Adrenal gland (tissue), 12 donors: ENCODE results near the gene SLC23A3. TPM values are rescaled to one million over a fixed set of nuclear protein-coding genes. Genes with fewer than 3 reads are reported as not detected.

ENCODE experiments used
- DNase-seq, 7 donors: peaks; one replicate each; pipeline ENCODE4 v3.0.0-alpha.2; 2019 to 2020
- H3K27ac ChIP-seq, 5 donors: fragments of 200-600 bp; sonication (generic) in 4 of 5; 1 replicate in 3 of 5; 2 replicates in 2 of 5; pipeline versions ENCODE4 v1.5.1 to v1.8.0; 2016 to 2020; ENCODE audit warnings: mild to moderate bottlenecking in 1 of 5
- H3K27me3 ChIP-seq: fragments of 200-600 bp; 2 replicates; pipeline ENCODE4 v1.8.0; 2021
- H3K36me3 ChIP-seq, 2 donors: fragments of 200-600 bp; replicated peaks in 1 of 2; 1 replicate in 1 of 2; 2 replicates in 1 of 2; pipeline versions ENCODE4 v1.5.1 to v1.8.0; 2018 to 2022
- H3K4me1 ChIP-seq, 2 donors: fragments of 200-600 bp; replicated peaks in 1 of 2; 1 replicate in 1 of 2; 2 replicates in 1 of 2; pipeline versions ENCODE4 v1.5.1 to v1.8.0; 2018 to 2021
- H3K4me3 ChIP-seq, 4 donors: fragments of 200-600 bp; sonication (generic) in 3 of 4; one replicate each; pipeline ENCODE4 v1.5.1; 2016 to 2018
- H3K9me3 ChIP-seq, 3 donors: fragments of 200-600 bp; sonication (generic) in 1 of 3; replicated peaks in 1 of 3; 1 replicate in 2 of 3; 2 replicates in 1 of 3; pipeline versions ENCODE4 v1.5.1 to v1.8.0; 2016 to 2021
- CTCF ChIP-seq, 6 experiments: fragments of 450-650 bp in 4 of 6; fragments of 200-600 bp in 2 of 6; sonication (generic) in 1 of 6; IDR thresholded peaks; 1 replicate in 5 of 6; 2 replicates in 1 of 6; pipeline versions ENCODE4 v1.5.1 to v1.8.0; 2016 to 2021; ENCODE audit warnings: antibody characterized with exemption in 6 of 6, mild to moderate bottlenecking in 2 of 6, moderate library complexity in 1 of 6
- POLR2A ChIP-seq, 2 donors: fragments of 450-650 bp; IDR thresholded peaks; one replicate each; pipeline ENCODE4 v1.6.1; 2017; ENCODE audit warnings: antibody characterized with exemption in 2 of 2, mild to moderate bottlenecking in 2 of 2, moderate library complexity in 1 of 2
- WGBS, 4 donors: extraction: QIAGEN DNeasy Blood & Tissue Kit in 2 of 4; methylation state at CpG; one replicate each; pipeline versions ENCODE4 v1.1.5 to v1.1.7; 2013 to 2017; 5-methylcytosine and 5-hydroxymethylcytosine counted together
- intact Hi-C, 2 donors: fragments of 100-400 bp; cut with DNase I; formaldehyde crosslinking; loops; one replicate each; pipeline versions ENCODE4 v1.14.1 to v1.15.0; 2022 to 2023
- polyA plus RNA-seq, 3 donors: library from polyadenylated mRNA; stranded (reverse); fragments of 200-250 nt in 2 of 3; fragments of 350-450 nt in 1 of 3; fragmentation: Illumina TruSeq in 1 of 3; extraction: RNeasy Lipid Tissue Mini Kit (QIAGEN cat#74804) in 1 of 3; gene quantifications; one replicate each; pipeline ENCODE4 v1.2.3, GENCODE V29; 2013 to 2014
- total RNA-seq, 9 donors: library from RNA; depleted of rRNA in 4 of 9; stranded (reverse); fragments of >200 nt in 4 of 9; fragments of 120-200 nt in 1 of 9; fragmentation: NEBNext Ultra II Directional in 1 of 9; extraction: Animal tissue kit (Norgen Biotek cat#: 25700) in 1 of 9; gene quantifications; one replicate each; pipeline versions ENCODE4 v1.1.0 to v1.2.4, GENCODE V29; 2013 to 2023
- donor health status: healthy with polysubstance abuse.
- donor health status: Bipolar disorder and iron deficiency.
- donor health status: DM: yes; HTN: yes; CAD: no.
- donor health status: DM: no; HTN: no; CAD: no.
- donor health status: DM: no; HTN: no; CAD: no.
- donor health status: DM: yes; HTN: yes; CAD: no.

SLC23A3 gene
- total and polyA plus RNA-seq, 12 donors: 0.11 to 4.3 (median 0.84) TPM; not detected in 2

- WGBS, 4 donors: 0 to 1% (median 1%) methylated on average over 26 to 70 of the region's 70 CpGs
Measured at GRCh38 chr2:219160186-219161017, 9.4 kb downstream of the SLC23A3 start, which contains the start of gene NHEJ1. TSS of gene NHEJ1 (minus strand) at chr2:219160815. CDS start at chr2:219158362, 2,453 bp downstream.

GRCh38 chr2:219159771-219160185 lies 10.1 kb downstream of the SLC23A3 start:
- Histone ChIP-seq H3K27me3 (no peaks in the 10 kb centered on the region), H3K4me1 (peaks cover 7 to 9% of the 10 kb centered on the region in 2 donors), H3K9me3 (no peaks in the 10 kb centered on the region), H3K27ac (peak overlapping the region; percentile 83 to 96 (median 90)), H3K36me3 (peaks cover 0 to 17% of the 10 kb centered on the region in 2 donors), H3K4me3 (peak overlapping the region in 2 of 4 donors; percentile 33 to 73)
- WGBS, 4 donors: 4 to 8% (median 8%) methylated on average over 18 of the region's 18 CpGs
- no peak for TF ChIP-seq CTCF (IDR thresholded peaks at IDR 0.05)
- no peak for TF ChIP-seq POLR2A (IDR thresholded peaks at IDR 0.05)
- peak in 1 of 7 donors; percentile 37 for DNase-seq
- intact Hi-C loops: loop anchor here (5.0 to 10.0 kb wide), 5 partner anchors 55 to 165 kb away; partner anchors contain the start of genes ABCB6 (in 1 of the 2) and CRYBA2 (in 1 of the 2)

More at GRCh38 chr2:219160186-219161017, 9.4 kb downstream of the SLC23A3 start, which contains the start of gene NHEJ1:
- Histone ChIP-seq H3K36me3 (peaks cover 0 to 17% of the 10 kb centered on the region in 2 donors), H3K27me3 (no peaks in the 10 kb centered on the region), H3K9me3 (no peaks in the 10 kb centered on the region), H3K4me3 (peak within 1 kb of the TSS; percentile 33 to 73 (median 52)), H3K27ac (peak within 1 kb of the TSS; percentile 83 to 96 (median 90)), H3K4me1 (peaks cover 7 to 9% of the 10 kb centered on the region in 2 donors)
- intact Hi-C loops: loop anchor here (5.0 to 10.0 kb wide), 2 partner anchors 54 to 137 kb away; partner anchors contain the start of gene ABCB6 (in 1 of the 2)
- TF ChIP-seq POLR2A (IDR thresholded peaks at IDR 0.05): peak; percentile 44 to 65
- TF ChIP-seq CTCF (IDR thresholded peaks at IDR 0.05): peak; percentile 92 to 99 (median 96)
- peak; percentile 97 to 99 (median 98) for DNase-seq

GRCh38 chr2:219158586-219158985 lies 11.2 kb downstream of the SLC23A3 start:
- H3K4me1 ChIP-seq: peaks cover 7 to 9% of the 10 kb centered on the region in 2 donors
- intact Hi-C loops: loop anchor here (5.0 to 10.0 kb wide), 3 partner anchors 81 to 164 kb away; partner anchors contain the start of gene CRYBA2 (in 1 of the 2)
- H3K27ac ChIP-seq: no peak overlapping the region
- DNase-seq: no peak
- H3K4me3 ChIP-seq: no peak overlapping the region
- H3K27me3 ChIP-seq: no peaks in the 10 kb centered on the region
- H3K9me3 ChIP-seq: no peaks in the 10 kb centered on the region
- TF ChIP-seq POLR2A (IDR thresholded peaks at IDR 0.05) (no peak), CTCF (IDR thresholded peaks at IDR 0.05) (no peak)
- 65 to 76% (median 71%) methylated on average over 3 of the region's 3 CpGs for WGBS, 4 donors
- peaks cover 0 to 17% of the 10 kb centered on the region in 2 donors for H3K36me3 ChIP-seq

GRCh38 chr2:219158025-219158424 lies 11.8 kb downstream of the SLC23A3 start:
- TF ChIP-seq POLR2A (IDR thresholded peaks at IDR 0.05): no peak
- no peak for TF ChIP-seq CTCF (IDR thresholded peaks at IDR 0.05)
- H3K36me3 ChIP-seq: peaks cover 0 to 17% of the 10 kb centered on the region in 2 donors
- peaks cover 7 to 9% of the 10 kb centered on the region in 2 donors for H3K4me1 ChIP-seq
- DNase-seq: peak in 2 of 7 donors; percentile 37 to 49
- WGBS, 4 donors: 87 to 95% (median 91%) methylated on average over 3 to 4 of the region's 4 CpGs
- intact Hi-C loops: loop anchor here (5.0 to 10.0 kb wide), 3 partner anchors 81 to 163 kb away; partner anchors contain the start of gene CRYBA2 (in 1 of the 2)
- no peaks in the 10 kb centered on the region for H3K27me3 ChIP-seq
- H3K27ac ChIP-seq: no peak overlapping the region
- no peak overlapping the region for H3K4me3 ChIP-seq
- no peaks in the 10 kb centered on the region for H3K9me3 ChIP-seq
